Measurements from ENCODE around the gene RAPGEF2. TPM values are rescaled to one million over a fixed set of nuclear protein-coding genes. Genes with fewer than 3 reads are reported as not detected.

Gene RAPGEF2
- total and polyA plus RNA-seq, 2 of the 8 experiments (the other 6 are each of a cell fraction or from before 2014, with no cell fraction given): 24.4 to 48.6 TPM

- H4K5ac ChIP-seq (ENCODE audit: insufficient read length, low read depth, low read length): no peak overlapping the region
Measured at GRCh38 chr4:159216834-159217233, 114.0 kb downstream of the RAPGEF2 start.

More at GRCh38 chr4:159216834-159217233, 114.0 kb downstream of the RAPGEF2 start:
- Histone ChIP-seq H2BK20ac (ENCODE audit: low read length) (no peak overlapping the region), H3K56ac (replicated peaks; ENCODE audit: insufficient read length, low read depth, low read length) (no peak overlapping the region), H3K79me2 (ENCODE audit: control insufficient read depth in 1 of 2, insufficient read depth in 2 of 2, low read length in 2 of 2) (peaks cover 0 to 69% of the 10 kb centered on the region in 2 experiments; a peak in 2 of 4 replicates), H3K9me3 (ENCODE audit: insufficient read depth in 2 of 2, low read depth in 1 of 2, low read length in 1 of 2) (no peaks in the 10 kb centered on the region), H2BK15ac (ENCODE audit: low read length) (no peak overlapping the region), H3K4me1 (replicated peaks in 1 of 4; ENCODE audit: control insufficient read depth in 3 of 4, insufficient read depth in 4 of 4, low read length in 3 of 4) (no peaks in the 10 kb centered on the region), H3K27me3 (replicated peaks in 1 of 4; ENCODE audit: control insufficient read depth in 3 of 4, extremely low read depth in 1 of 4, insufficient read depth in 3 of 4, low read length in 3 of 4) (peaks cover 0 to 1% (median 0%) of the 10 kb centered on the region in 4 experiments; a peak in 1 of 7 replicates), H2AFZ (ENCODE audit: low read length) (no peak overlapping the region), H4K20me1 (replicated peaks in 1 of 2; ENCODE audit: control insufficient read depth in 1 of 2, insufficient read depth in 2 of 2, low read length in 2 of 2) (no peaks in the 10 kb centered on the region), H3K27ac (ENCODE audit: low read depth, low read length) (no peak overlapping the region), H3K23me2 (ENCODE audit: low read depth, low read length) (no peaks in the 10 kb centered on the region), H3K14ac (ENCODE audit: insufficient read length) (no peak overlapping the region), H3K23ac (ENCODE audit: insufficient read length) (no peak overlapping the region), H3K4me3 (ENCODE audit: extremely low read depth in 1 of 4, insufficient read depth in 2 of 4, low read depth in 3 of 4, low read length in 4 of 4) (no peak overlapping the region), H3K36me3 (ENCODE audit: control insufficient read depth in 2 of 4, insufficient read depth in 4 of 4, low read length in 3 of 4) (no peaks in the 10 kb centered on the region), H2AK5ac (ENCODE audit: low read depth, low read length) (no peak overlapping the region), H2BK12ac (ENCODE audit: low read depth, low read length) (no peak overlapping the region), H4K91ac (replicated peaks; ENCODE audit: insufficient read length, low read length) (no peak overlapping the region), H4K8ac (ENCODE audit: extremely low read depth, insufficient read depth, low read length) (no peak overlapping the region), H3K9ac (replicated peaks in 1 of 4; ENCODE audit: extremely low read depth in 1 of 4, low read depth in 3 of 4, low read length in 3 of 4) (no peak overlapping the region), H2BK5ac (ENCODE audit: low read depth, low read length) (no peak overlapping the region), H3K4ac (replicated peaks; ENCODE audit: insufficient read length, low read depth, low read length) (no peak overlapping the region), H3K18ac (ENCODE audit: extremely low read depth, low read length) (no peak overlapping the region), H3K79me1 (ENCODE audit: low read depth, low read length) (peaks cover 7% of the 10 kb centered on the region), H3K4me2 (ENCODE audit: insufficient read depth in 1 of 2, low read depth in 2 of 2, low read length in 2 of 2) (no peak overlapping the region), H2BK120ac (replicated peaks; ENCODE audit: low read depth, low read length) (no peak overlapping the region)
- ChIA-PET CTCF (ENCODE audit: partially characterized antibody) (interaction anchor here (0.7 to 3.4 kb wide), 6 partner anchors 10 to 321 kb away, joined by 3 to 23 read pairs (median 3); no protein-coding TSS in a partner anchor), POLR2A (ENCODE audit: partially characterized antibody) (interaction anchor here (0.8 kb wide), 1 partner anchor 16 kb away, joined by 3 read pairs; no protein-coding TSS in a partner anchor)
- TF ChIP-seq BACH1 (IDR thresholded peaks at IDR 0.05; ENCODE audit: low read length): no peak
- TF ChIP-seq TEAD4 (IDR thresholded peaks at IDR 0.05; ENCODE audit: low read depth, low read length): no peak
- TF ChIP-seq SRF (IDR thresholded peaks at IDR 0.05; ENCODE audit: low read depth, low read length): no peak
- TF ChIP-seq JUN (IDR thresholded peaks at IDR 0.05; ENCODE audit: low read depth, low read length): no peak
- no peak for TF ChIP-seq BCL11A (IDR thresholded peaks at IDR 0.05; ENCODE audit: low read depth in 2 of 2, low read length in 2 of 2)
- TF ChIP-seq, protein P1, sequence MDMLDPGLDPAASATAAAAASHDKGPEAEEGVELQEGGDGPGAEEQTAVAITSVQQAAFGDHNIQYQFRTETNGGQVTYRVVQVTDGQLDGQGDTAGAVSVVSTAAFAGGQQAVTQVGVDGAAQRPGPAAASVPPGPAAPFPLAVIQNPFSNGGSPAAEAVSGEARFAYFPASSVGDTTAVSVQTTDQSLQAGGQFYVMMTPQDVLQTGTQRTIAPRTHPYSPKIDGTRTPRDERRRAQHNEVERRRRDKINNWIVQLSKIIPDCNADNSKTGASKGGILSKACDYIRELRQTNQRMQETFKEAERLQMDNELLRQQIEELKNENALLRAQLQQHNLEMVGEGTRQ (IDR thresholded peaks at IDR 0.05; ENCODE audit: low read length): no peak
- no peak for TF ChIP-seq POU5F1 (IDR thresholded peaks at IDR 0.05; ENCODE audit: low read depth, low read length)
- TF ChIP-seq HDAC2 (IDR thresholded peaks at IDR 0.05; ENCODE audit: borderline replicate concordance in 1 of 2, low read depth in 2 of 2, low read length in 2 of 2): no peak
- TF ChIP-seq CHD1 (IDR thresholded peaks at IDR 0.05; ENCODE audit: low read depth, low read length): no peak
- TF ChIP-seq NANOG (IDR thresholded peaks at IDR 0.05; ENCODE audit: insufficient read depth, low read depth, low read length, poor library complexity, severe bottlenecking): no peak
- TF ChIP-seq SUZ12 (IDR thresholded peaks at IDR 0.05; ENCODE audit: low read length): no peak
- no peak for TF ChIP-seq CBX8 (IDR thresholded peaks at IDR 0.05; ENCODE audit: borderline replicate concordance, low read depth, low read length)
- FAIRE-seq (no peak), DNase-seq (ENCODE audit: low read depth in 1 of 2, low spot score in 2 of 2) (no peak)
- WGBS, 2 experiments (ENCODE audit: extremely low coverage in 1 of 2, insufficient coverage in 1 of 2, insufficient read length in 1 of 2, insufficient replicate concordance in 2 of 2, low coverage in 1 of 2, low lambda C conversion rate in 2 of 2, missing lambda C conversion rate in 1 of 2): 86 to 88% methylated on average over 1 to 5 of the region's 5 CpGs

Data from H1 (cell line).